HG02588 (cell line): ENCODE results near the gene DISP2.

Experiments used
- ATAC-seq: cut with Tn5 transposase; IDR thresholded peaks from one replicate; pipeline ENCODE4 v1.9.1; 2021; ENCODE audit warnings: mild to moderate bottlenecking, moderate library complexity; ENCODE audit not compliant: unreplicated experiment

DISP2 gene

GRCh38 chr15:40421246-40422157 is 63.5 kb downstream of the DISP2 start:
- ATAC-seq: peak; percentile 77

DNA sequence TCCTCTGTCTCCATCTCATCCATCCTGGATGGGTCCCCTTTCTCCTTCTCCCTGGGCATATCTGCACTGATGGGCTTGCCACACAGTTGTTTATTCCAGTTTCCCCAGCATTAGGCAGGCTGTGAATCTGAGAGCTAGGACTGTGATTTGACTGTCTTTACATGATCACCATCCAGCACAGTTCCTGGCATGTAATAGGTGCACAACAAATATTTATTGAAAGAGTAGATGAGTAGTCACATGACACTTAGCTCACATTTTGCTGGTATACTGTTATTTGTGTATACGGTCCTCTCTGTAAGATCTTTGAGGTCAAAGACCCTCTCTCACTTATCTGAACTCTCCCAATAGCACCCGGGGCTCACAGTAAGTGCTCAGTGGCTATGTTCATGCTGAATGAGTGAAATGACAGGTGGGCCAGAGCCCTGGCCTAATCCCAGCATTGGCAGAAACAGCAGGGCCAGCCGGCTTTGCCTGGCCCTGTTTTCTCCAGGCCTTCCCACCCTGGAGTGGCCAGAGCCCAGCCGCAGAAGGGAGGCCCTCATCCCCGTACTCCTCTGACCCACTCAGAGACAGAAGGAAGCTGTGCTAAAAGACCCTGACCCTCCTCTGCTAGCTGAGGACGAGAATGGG is 66.6 kb downstream of the DISP2 start:
- ATAC-seq: no peak

DNA sequence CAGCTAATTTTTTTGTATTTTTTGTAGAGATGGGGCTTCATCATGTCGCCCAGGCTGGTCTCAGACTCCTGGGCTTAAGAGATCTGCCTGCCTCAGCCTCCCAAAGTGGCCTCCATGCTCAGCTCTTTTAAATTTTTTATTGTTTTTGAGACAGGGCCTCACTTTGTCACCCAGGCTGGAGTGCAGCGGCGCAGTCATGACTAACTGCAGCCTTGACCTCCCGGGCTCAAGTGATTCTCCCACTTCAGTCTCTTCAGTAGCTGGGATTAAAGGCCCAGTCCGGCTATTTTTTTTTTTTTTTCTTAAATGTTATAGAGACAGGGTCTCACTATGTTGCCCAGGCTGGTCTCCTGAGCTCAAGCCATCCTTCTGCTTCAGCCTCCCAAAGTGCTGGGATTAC is 67.7 kb downstream of the DISP2 start:
- ATAC-seq: no peak

DNA sequence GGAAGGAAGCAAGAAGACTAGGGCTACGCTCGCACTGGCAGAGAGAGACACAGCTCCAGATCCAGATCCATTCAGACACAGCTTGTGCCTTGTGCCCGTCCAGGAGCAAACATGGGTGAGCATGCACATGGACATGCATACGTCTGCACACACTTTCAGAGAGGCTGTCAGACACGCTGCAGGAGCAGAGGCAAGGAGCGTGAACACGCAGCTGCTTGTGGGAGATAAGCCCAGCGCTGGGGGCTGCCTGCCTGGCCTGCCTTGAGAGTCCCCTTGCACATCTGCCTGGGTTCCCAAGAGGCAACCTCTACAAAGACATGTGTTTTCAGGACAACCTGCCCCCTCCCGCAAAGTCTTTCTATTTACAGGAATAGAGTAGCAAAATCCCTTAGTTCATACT is 69.2 kb downstream of the DISP2 start:
- ATAC-seq: no peak

GRCh38 chr15:40428185-40428584 is 70.2 kb downstream of the DISP2 start:
- ATAC-seq: no peak
